WTC11 (cell line): ENCODE data around the gene RHOB. TPM values are rescaled to one million over a fixed set of nuclear protein-coding genes. Genes with fewer than 3 reads are reported as not detected.

Source experiments
- ATAC-seq: fragments of 200-7000 bp; cut with Tn5 transposase; 2 replicates; pipeline ENCODE4 v1.10.0; 2021; ENCODE audit warnings: mild to moderate bottlenecking, moderate library complexity
- CTCF ChIA-PET: fragments of 300-600 bp; sonication (Branson Sonifier 250); formaldehyde crosslinking; loops from one replicate; lab custom pipeline; 2021; ENCODE audit warnings: antibody characterized with exemption; lab: Charles Lee
- POLR2A ChIA-PET: fragments of 350-600 bp; sonication (Branson Sonifier 250); formaldehyde crosslinking; loops from one replicate; lab custom pipeline; 2021; ENCODE audit warnings: antibody characterized with exemption; lab: Charles Lee
- DNase-seq: peaks from one replicate; pipeline ENCODE4 v3.0.0; 2021; ENCODE audit warnings: low spot score
- H3K27ac Mint-ChIP-seq: 2 replicates; pipeline ENCODE4 v1.8.0; 2021; ENCODE audit warnings: mixed read lengths
- H3K27me3 Mint-ChIP-seq: 2 replicates; pipeline ENCODE4 v1.8.0; 2021; ENCODE audit warnings: low read depth, mild to moderate bottlenecking, moderate library complexity, mixed read lengths
- H3K36me3 Mint-ChIP-seq: 2 replicates; pipeline ENCODE4 v1.8.0; 2021; ENCODE audit warnings: mixed read lengths
- H3K4me1 Mint-ChIP-seq: 2 replicates; pipeline ENCODE4 v1.8.0; 2022; ENCODE audit warnings: mixed read lengths
- H3K4me3 Mint-ChIP-seq: 2 replicates; pipeline ENCODE4 v1.8.0; 2021; ENCODE audit warnings: mild to moderate bottlenecking, moderate library complexity, mixed read lengths
- H3K9me3 Mint-ChIP-seq: 2 replicates; pipeline ENCODE4 v1.8.0; 2021; ENCODE audit warnings: mixed read lengths
- CBFB ChIP-seq: sonication (generic); formaldehyde crosslinking; IDR thresholded peaks from 2 replicates; pipeline ENCODE4 v1.8.1; 2022; ENCODE audit warnings: mild to moderate bottlenecking, low read depth, missing genetic modification reagents
- ESRRA ChIP-seq: sonication (generic); formaldehyde crosslinking; IDR thresholded peaks from 2 replicates; pipeline ENCODE4 v1.8.1; 2022; ENCODE audit warnings: mild to moderate bottlenecking, missing genetic modification reagents, borderline replicate concordance
- IRF2 ChIP-seq: sonication (generic); formaldehyde crosslinking; IDR thresholded peaks from 2 replicates; pipeline ENCODE4 v1.8.0; 2022; ENCODE audit warnings: low read depth, missing genetic modification reagents, borderline replicate concordance
- JUN ChIP-seq: sonication (generic); formaldehyde crosslinking; IDR thresholded peaks from 2 replicates; pipeline ENCODE4 v1.8.0; 2023; ENCODE audit warnings: mild to moderate bottlenecking, missing genetic modification reagents
- NFATC4 ChIP-seq: fragments of 250-450 bp; sonication (Bioruptor Pico); IDR thresholded peaks from 2 replicates; pipeline ENCODE4 v1.9.0; 2021; ENCODE audit warnings: mild to moderate bottlenecking
- NFE2L1 ChIP-seq: sonication (generic); formaldehyde crosslinking; IDR thresholded peaks from 2 replicates; pipeline ENCODE4 v1.8.1; 2023; ENCODE audit warnings: missing genetic modification reagents
- NR3C1 ChIP-seq: sonication (generic); formaldehyde crosslinking; conservative IDR thresholded peaks from 2 replicates; pipeline ENCODE4 v1.8.1; 2023; ENCODE audit warnings: low read depth, mild to moderate bottlenecking, missing genetic modification reagents
- SMAD4 ChIP-seq: sonication (generic); formaldehyde crosslinking; IDR thresholded peaks from 2 replicates; pipeline ENCODE4 v1.8.0; 2022; ENCODE audit warnings: mild to moderate bottlenecking, missing genetic modification reagents
- TCF7 ChIP-seq: sonication (generic); formaldehyde crosslinking; IDR thresholded peaks from 2 replicates; pipeline ENCODE4 v1.8.0; 2022; ENCODE audit warnings: mild to moderate bottlenecking, low read depth, missing genetic modification reagents, moderate library complexity
- TP53 ChIP-seq: sonication (generic); formaldehyde crosslinking; IDR thresholded peaks from 2 replicates; pipeline ENCODE4 v1.8.1; 2023; ENCODE audit warnings: mild to moderate bottlenecking, missing genetic modification reagents
- ZNF317 ChIP-seq: sonication (generic); formaldehyde crosslinking; IDR thresholded peaks from 2 replicates; pipeline ENCODE4 v1.8.1; 2023; ENCODE audit warnings: low read depth, mild to moderate bottlenecking, moderate library complexity, missing genetic modification reagents, borderline replicate concordance
- ZNF416 ChIP-seq: fragments of 250-450 bp; sonication (Bioruptor Pico); IDR thresholded peaks from 2 replicates; pipeline ENCODE4 v1.9.0; 2021; ENCODE audit warnings: mild to moderate bottlenecking, inconsistent platforms
- total RNA-seq: library from RNA; stranded (reverse); gene quantifications from 3 replicates; pipeline ENCODE4 v1.2.3, GENCODE V29; 2021
- TF ChIP-seq, protein P1 (sequence below): sonication (generic); formaldehyde crosslinking; IDR thresholded peaks from 2 replicates; pipeline ENCODE4 v1.8.0; 2022; ENCODE audit warnings: mild to moderate bottlenecking, missing genetic modification reagents
- TF ChIP-seq, protein P2 (sequence below): sonication (generic); formaldehyde crosslinking; IDR thresholded peaks from 2 replicates; pipeline ENCODE4 v1.8.1; 2023; ENCODE audit warnings: mild to moderate bottlenecking, missing genetic modification reagents
- TF ChIP-seq, protein P3 (sequence below): sonication (generic); formaldehyde crosslinking; IDR thresholded peaks from 2 replicates; pipeline ENCODE4 v1.8.0; 2023; ENCODE audit warnings: mild to moderate bottlenecking, missing genetic modification reagents
- TF ChIP-seq, protein P4 (sequence below): sonication (generic); formaldehyde crosslinking; IDR thresholded peaks from 2 replicates; pipeline ENCODE4 v1.8.1; 2022; ENCODE audit warnings: missing genetic modification reagents, borderline replicate concordance
- TF ChIP-seq, protein P5 (sequence below): sonication (generic); formaldehyde crosslinking; IDR thresholded peaks from 2 replicates; pipeline ENCODE4 v1.8.1; 2023; ENCODE audit warnings: mild to moderate bottlenecking, missing genetic modification reagents, borderline replicate concordance

RHOB gene
- total RNA-seq, 1 experiment from 2014 or later, result 20.4 TPM

DNA sequence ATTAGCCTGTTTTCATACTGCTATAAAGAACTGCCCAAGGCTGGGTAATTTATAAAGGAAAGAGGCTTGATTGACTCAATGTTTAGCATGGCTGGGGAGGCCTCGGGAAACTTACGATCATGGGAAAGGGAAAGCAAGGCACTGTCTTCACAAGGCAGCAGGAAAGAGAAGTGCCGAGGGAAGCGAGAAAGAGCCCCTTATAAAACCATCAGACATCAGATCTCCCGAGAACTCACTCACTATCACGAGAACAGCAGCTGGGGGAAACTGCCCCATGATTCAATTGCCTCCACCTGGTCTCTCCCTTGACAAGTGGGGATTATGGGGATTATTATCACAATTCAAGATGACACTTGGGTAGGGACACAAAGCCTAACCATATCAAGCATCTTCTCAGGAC lies 23.3 kb downstream of the RHOB start:
- no peaks in the 10 kb centered on the region; the same call in 1 of the 2 replicates for H3K27me3 Mint-ChIP-seq

DNA sequence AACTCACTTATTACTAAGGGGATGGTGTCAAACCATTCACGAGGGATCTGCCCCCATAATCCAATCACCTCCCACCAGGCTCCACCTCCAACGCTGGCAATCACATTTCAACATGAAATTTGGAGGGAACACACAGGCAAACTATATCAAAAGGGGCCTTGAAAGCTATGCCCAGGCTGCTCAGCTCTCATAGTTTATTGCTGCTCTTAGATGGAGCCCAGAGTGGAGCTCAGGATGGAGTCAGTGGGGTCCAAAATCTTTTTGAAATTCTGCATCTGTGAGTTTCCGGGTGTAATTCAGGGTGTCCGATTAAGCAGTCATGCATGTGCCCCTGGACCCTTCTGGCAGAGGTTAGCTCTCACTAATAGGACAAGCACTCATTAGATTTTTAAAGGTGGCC lies 24.3 kb downstream of the RHOB start:
- no peak for DNase-seq
- H3K9me3 Mint-ChIP-seq, result no peaks in the 10 kb centered on the region
- no peaks in the 10 kb centered on the region for H3K36me3 Mint-ChIP-seq
- ChIA-PET POLR2A (no interaction called here), CTCF (no interaction called here)
- no peak overlapping the region for H3K27ac Mint-ChIP-seq
- no peak for ATAC-seq
- no peak overlapping the region for H3K4me3 Mint-ChIP-seq
- TF ChIP-seq, protein P1, sequence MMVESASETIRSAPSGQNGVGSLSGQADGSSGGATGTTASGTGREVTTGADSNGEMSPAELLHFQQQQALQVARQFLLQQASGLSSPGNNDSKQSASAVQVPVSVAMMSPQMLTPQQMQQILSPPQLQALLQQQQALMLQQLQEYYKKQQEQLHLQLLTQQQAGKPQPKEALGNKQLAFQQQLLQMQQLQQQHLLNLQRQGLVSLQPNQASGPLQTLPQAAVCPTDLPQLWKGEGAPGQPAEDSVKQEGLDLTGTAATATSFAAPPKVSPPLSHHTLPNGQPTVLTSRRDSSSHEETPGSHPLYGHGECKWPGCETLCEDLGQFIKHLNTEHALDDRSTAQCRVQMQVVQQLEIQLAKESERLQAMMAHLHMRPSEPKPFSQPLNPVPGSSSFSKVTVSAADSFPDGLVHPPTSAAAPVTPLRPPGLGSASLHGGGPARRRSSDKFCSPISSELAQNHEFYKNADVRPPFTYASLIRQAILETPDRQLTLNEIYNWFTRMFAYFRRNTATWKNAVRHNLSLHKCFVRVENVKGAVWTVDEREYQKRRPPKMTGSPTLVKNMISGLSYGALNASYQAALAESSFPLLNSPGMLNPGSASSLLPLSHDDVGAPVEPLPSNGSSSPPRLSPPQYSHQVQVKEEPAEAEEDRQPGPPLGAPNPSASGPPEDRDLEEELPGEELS (CRISPR knock-in tag), result no peak
- TF ChIP-seq, protein P2, sequence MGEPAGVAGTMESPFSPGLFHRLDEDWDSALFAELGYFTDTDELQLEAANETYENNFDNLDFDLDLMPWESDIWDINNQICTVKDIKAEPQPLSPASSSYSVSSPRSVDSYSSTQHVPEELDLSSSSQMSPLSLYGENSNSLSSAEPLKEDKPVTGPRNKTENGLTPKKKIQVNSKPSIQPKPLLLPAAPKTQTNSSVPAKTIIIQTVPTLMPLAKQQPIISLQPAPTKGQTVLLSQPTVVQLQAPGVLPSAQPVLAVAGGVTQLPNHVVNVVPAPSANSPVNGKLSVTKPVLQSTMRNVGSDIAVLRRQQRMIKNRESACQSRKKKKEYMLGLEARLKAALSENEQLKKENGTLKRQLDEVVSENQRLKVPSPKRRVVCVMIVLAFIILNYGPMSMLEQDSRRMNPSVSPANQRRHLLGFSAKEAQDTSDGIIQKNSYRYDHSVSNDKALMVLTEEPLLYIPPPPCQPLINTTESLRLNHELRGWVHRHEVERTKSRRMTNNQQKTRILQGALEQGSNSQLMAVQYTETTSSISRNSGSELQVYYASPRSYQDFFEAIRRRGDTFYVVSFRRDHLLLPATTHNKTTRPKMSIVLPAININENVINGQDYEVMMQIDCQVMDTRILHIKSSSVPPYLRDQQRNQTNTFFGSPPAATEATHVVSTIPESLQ (CRISPR knock-in tag), result no peak
- no peak for TF ChIP-seq NFE2L1 (CRISPR knock-in tag)
- TF ChIP-seq, protein P3, sequence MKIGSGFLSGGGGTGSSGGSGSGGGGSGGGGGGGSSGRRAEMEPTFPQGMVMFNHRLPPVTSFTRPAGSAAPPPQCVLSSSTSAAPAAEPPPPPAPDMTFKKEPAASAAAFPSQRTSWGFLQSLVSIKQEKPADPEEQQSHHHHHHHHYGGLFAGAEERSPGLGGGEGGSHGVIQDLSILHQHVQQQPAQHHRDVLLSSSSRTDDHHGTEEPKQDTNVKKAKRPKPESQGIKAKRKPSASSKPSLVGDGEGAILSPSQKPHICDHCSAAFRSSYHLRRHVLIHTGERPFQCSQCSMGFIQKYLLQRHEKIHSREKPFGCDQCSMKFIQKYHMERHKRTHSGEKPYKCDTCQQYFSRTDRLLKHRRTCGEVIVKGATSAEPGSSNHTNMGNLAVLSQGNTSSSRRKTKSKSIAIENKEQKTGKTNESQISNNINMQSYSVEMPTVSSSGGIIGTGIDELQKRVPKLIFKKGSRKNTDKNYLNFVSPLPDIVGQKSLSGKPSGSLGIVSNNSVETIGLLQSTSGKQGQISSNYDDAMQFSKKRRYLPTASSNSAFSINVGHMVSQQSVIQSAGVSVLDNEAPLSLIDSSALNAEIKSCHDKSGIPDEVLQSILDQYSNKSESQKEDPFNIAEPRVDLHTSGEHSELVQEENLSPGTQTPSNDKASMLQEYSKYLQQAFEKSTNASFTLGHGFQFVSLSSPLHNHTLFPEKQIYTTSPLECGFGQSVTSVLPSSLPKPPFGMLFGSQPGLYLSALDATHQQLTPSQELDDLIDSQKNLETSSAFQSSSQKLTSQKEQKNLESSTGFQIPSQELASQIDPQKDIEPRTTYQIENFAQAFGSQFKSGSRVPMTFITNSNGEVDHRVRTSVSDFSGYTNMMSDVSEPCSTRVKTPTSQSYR (CRISPR knock-in tag), result no peak
- no peak for TF ChIP-seq SMAD4 (CRISPR knock-in tag)
- no peak for TF ChIP-seq NR3C1
- TF ChIP-seq, protein P4, sequence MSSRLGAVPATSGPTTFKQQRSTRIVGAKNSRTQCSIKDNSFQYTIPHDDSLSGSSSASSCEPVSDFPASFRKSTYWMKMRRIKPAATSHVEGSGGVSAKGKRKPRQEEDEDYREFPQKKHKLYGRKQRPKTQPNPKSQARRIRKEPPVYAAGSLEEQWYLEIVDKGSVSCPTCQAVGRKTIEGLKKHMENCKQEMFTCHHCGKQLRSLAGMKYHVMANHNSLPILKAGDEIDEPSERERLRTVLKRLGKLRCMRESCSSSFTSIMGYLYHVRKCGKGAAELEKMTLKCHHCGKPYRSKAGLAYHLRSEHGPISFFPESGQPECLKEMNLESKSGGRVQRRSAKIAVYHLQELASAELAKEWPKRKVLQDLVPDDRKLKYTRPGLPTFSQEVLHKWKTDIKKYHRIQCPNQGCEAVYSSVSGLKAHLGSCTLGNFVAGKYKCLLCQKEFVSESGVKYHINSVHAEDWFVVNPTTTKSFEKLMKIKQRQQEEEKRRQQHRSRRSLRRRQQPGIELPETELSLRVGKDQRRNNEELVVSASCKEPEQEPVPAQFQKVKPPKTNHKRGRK (CRISPR knock-in tag), result no peak
- TF ChIP-seq IRF2, result no peak
- no peak for TF ChIP-seq TP53 (CRISPR knock-in tag)
- H3K27me3 Mint-ChIP-seq, result no peaks in the 10 kb centered on the region; the same call in 1 of the 2 replicates
- peaks cover 8% of the 10 kb centered on the region; the same call in 1 of the 2 replicates for H3K4me1 Mint-ChIP-seq

More for the DNA sequence above, 23.3 kb downstream of the RHOB start:
- ChIA-PET CTCF (no interaction called here), POLR2A (no interaction called here)
- no peak overlapping the region for H3K4me3 Mint-ChIP-seq
- H3K36me3 Mint-ChIP-seq, result no peaks in the 10 kb centered on the region
- H3K9me3 Mint-ChIP-seq, result no peaks in the 10 kb centered on the region
- ATAC-seq (no peak), DNase-seq (no peak)
- no peak overlapping the region for H3K27ac Mint-ChIP-seq
- no peak for TF ChIP-seq NR3C1
- TF ChIP-seq ESRRA, result no peak
- no peak for TF ChIP-seq TP53 (CRISPR knock-in tag)
- TF ChIP-seq JUN (CRISPR knock-in tag), result no peak
- no peak for TF ChIP-seq CBFB (CRISPR knock-in tag)
- no peak for TF ChIP-seq ZNF317 (CRISPR knock-in tag)
- no peak for TF ChIP-seq TCF7 (CRISPR knock-in tag)
- TF ChIP-seq, protein P4 (CRISPR knock-in tag), result no peak
- TF ChIP-seq ZNF416 (CRISPR knock-in tag), result no peak
- TF ChIP-seq, protein P1 (CRISPR knock-in tag), result no peak
- TF ChIP-seq, protein P5, sequence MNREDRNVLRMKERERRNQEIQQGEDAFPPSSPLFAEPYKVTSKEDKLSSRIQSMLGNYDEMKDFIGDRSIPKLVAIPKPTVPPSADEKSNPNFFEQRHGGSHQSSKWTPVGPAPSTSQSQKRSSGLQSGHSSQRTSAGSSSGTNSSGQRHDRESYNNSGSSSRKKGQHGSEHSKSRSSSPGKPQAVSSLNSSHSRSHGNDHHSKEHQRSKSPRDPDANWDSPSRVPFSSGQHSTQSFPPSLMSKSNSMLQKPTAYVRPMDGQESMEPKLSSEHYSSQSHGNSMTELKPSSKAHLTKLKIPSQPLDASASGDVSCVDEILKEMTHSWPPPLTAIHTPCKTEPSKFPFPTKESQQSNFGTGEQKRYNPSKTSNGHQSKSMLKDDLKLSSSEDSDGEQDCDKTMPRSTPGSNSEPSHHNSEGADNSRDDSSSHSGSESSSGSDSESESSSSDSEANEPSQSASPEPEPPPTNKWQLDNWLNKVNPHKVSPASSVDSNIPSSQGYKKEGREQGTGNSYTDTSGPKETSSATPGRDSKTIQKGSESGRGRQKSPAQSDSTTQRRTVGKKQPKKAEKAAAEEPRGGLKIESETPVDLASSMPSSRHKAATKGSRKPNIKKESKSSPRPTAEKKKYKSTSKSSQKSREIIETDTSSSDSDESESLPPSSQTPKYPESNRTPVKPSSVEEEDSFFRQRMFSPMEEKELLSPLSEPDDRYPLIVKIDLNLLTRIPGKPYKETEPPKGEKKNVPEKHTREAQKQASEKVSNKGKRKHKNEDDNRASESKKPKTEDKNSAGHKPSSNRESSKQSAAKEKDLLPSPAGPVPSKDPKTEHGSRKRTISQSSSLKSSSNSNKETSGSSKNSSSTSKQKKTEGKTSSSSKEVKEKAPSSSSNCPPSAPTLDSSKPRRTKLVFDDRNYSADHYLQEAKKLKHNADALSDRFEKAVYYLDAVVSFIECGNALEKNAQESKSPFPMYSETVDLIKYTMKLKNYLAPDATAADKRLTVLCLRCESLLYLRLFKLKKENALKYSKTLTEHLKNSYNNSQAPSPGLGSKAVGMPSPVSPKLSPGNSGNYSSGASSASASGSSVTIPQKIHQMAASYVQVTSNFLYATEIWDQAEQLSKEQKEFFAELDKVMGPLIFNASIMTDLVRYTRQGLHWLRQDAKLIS (CRISPR knock-in tag), result no peak
- no peak for TF ChIP-seq NFATC4 (CRISPR knock-in tag)
- H3K4me1 Mint-ChIP-seq, result peaks cover 8% of the 10 kb centered on the region; the same call in 1 of the 2 replicates
